WI38 (cell line): ENCODE measurements around the gene GHR.
A peak's percentile ranks its signal among the peaks of the same experiment; 100 is the strongest.

ENCODE experiments used
- H3K4me3 ChIP-seq: 2 replicates; pipeline ENCODE4 v1.5.1; 2011; ENCODE audit warnings: low read depth, mild to moderate bottlenecking, control low read depth, low read length
- TF ChIP-seq, protein P1 (sequence below): IDR thresholded peaks from 2 replicates; pipeline ENCODE4 v1.5.1; 2012; ENCODE audit warnings: low read depth, mild to moderate bottlenecking, control low read depth, low read length

GHR gene

DNA sequence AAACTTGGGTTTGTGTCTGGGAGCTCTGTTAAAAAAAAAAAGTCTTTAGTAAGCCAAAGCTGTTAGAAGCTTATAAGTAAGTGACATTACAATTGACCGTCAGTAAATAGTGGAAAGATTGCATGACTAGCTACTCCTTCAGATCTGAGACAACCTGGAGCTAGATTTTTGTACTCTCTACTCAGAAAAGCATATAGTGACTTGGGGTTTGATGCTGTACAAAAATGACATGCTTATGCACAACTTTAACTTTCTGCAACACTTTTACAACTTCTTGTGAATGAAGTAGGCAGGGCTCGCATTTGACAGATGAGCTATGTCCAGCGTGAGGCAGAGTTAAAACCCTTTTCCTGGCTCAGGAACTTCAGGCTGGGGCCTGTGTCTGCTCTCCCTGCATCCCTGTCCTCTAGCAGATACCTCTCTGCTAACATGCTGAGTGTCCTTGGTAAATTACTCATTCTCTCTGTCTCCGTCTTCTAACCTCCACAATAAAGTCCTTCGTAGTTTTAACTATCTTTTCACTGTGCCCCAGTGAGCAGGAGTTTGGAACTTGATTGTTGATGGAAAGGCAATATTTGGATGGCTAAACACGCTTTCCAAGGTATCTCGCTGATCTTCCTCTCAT, 471 bp upstream of the GHR start:
- TF ChIP-seq, protein P1, sequence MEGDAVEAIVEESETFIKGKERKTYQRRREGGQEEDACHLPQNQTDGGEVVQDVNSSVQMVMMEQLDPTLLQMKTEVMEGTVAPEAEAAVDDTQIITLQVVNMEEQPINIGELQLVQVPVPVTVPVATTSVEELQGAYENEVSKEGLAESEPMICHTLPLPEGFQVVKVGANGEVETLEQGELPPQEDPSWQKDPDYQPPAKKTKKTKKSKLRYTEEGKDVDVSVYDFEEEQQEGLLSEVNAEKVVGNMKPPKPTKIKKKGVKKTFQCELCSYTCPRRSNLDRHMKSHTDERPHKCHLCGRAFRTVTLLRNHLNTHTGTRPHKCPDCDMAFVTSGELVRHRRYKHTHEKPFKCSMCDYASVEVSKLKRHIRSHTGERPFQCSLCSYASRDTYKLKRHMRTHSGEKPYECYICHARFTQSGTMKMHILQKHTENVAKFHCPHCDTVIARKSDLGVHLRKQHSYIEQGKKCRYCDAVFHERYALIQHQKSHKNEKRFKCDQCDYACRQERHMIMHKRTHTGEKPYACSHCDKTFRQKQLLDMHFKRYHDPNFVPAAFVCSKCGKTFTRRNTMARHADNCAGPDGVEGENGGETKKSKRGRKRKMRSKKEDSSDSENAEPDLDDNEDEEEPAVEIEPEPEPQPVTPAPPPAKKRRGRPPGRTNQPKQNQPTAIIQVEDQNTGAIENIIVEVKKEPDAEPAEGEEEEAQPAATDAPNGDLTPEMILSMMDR: no peak
- peak overlapping the region; percentile 55 for H3K4me3 ChIP-seq

DNA sequence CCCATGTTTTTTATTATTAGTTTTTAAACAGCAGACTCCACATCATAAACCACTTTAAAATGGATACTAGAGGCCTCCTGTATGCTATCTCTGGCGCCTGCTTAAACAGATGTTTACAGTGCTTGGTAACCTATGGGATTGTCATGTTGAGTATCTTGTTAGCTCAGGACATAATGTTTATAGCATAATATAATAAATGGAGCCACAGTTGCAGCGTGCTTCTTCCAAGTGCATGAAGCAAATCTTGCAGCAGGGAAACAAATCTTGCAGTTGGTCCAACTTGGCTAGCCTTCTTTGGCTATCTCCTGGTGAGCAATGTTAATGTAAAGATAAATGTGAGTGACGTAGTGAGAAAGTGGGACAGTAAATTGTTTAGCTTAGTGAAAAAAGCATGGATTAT, 2.8 kb downstream of the GHR start:
- no peak overlapping the region for H3K4me3 ChIP-seq
- TF ChIP-seq, protein P1: no peak

DNA sequence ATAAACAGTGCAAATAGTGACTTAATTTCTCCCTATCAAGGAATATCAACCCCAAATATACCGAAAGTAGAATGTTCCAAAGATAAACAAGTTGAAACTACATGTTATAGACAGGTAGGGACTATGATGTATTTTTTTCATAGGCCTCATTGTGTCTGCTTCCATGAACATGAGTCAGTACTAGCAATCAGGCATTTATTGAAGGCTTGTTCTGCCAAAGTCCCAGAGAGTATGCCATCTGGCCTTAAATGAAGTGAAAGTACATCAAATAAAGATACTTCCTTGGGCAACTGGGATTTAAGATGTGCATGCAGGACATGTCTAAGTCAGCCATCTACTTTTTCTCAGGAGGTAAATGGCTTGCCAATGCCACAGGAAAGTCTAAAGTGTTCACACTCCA, 6.5 kb downstream of the GHR start:
- TF ChIP-seq, protein P1: no peak
- H3K4me3 ChIP-seq: no peak overlapping the region

DNA sequence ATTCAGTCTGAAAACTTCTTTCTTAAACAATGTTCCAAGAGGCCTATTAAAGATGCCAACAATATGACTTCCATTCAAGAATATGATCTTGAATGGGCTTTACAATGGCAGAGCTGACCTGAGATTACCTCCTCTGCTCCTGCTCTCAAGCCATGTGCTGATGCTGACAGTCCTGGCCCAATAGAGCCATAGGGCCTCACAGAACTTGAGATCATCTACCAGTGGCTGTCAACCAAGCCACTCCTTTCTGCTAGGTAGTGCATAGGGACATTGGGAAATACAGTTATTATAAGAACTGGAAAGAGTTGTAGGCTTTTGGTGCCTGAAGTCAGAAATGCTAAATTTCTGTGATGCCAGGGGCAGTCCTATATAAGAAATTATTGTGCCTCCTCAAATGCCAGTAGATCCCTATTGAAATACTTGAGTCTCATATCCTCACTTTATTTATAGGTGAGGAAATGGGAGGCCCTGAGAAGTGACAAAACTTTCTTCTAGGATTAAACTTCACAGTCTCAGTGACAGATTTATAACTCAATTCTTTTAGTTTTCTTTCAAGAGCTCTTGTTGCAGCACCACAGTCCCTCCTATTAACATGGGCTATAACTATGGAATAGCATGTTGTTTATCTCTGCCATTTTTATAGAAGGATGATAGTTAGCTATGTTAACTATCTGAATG, 10.9 kb downstream of the GHR start:
- no peak overlapping the region for H3K4me3 ChIP-seq
- TF ChIP-seq, protein P1: no peak

DNA sequence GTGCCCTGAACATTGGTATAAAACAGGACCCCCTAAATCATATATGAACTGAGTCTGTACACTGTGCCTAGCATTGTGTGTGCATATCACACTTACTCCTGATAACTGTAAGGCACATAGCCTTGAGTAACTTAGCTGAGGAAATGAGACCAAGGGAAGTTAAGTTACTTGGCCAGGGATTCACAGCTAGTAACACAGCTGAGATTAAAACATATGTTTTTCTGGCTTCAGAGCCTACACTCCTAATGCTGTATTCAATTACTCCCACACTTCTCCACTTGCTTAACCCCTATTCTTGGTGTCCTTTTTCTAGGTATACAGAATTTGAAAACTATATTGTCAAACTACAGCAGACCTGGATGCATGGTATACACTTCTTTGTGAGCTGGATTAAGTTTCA, 12.8 kb downstream of the GHR start:
- no peak overlapping the region for H3K4me3 ChIP-seq
- TF ChIP-seq, protein P1: no peak

DNA sequence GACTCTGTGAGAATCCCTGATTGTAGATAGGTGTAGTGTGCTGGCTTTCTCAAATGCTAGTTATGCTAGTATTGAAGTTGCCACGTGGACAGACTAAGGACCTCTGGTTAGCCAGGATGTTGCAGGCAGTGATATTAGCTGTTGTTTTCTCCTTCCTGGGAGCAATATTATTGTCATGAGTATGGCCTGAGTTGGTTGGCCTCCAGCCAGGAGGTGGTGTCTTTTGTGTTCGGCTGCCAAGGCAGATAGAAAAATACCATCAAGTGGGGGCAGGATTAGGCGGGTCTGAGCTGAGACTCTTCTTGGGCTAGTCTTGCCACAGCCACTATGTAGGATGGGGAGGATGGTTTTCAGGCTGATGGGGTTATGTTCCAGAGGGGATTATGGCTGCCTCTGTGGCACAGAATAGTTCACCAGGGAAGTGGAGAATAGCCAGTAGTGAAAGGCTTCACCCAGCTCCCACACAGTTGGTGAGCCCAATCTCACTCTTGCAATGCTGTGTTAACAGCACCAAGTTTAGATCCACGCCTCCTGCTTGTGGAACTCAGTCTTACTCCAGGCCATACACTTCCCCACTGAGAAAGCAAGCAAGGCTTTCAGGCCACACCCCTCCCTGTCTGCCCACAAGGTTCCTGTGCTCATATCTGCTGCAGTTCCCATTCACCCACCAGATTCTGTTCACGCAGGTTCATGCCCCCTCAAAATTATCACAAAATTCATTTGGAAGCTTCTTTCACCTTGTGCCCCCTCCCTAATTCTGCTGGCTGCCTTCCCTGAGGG, 31.2 kb downstream of the GHR start:
- H3K4me3 ChIP-seq: no peak overlapping the region
- TF ChIP-seq, protein P1: no peak

DNA sequence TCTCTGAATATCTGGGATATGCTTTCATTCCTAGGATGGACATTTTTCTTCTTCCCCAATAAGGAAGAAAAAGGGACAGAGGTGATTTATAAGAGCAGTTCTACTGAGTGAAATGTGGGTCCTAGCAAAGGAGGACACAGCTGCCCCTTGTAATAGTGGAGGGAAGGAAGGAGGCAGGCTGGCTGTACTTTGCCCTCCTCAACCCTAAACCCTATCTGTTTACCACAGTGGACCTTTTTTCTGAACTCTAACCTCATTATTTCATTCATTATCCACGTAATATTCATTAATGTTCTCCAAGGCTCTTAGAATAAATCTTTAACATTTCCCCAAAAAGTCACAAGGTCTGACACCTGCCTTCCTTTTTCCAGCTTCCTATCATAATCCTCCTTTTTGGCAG, 37.8 kb downstream of the GHR start:
- no peak overlapping the region for H3K4me3 ChIP-seq
- TF ChIP-seq, protein P1: no peak
